Aorta (tissue), 5 donors: Measurements from ENCODE around the gene KDM2B. TPM values are rescaled to one million over a fixed set of nuclear protein-coding genes. Genes with fewer than 3 reads are reported as not detected.

ENCODE experiments used
- ATAC-seq: fragments of 200-7000 bp; cut with Tn5 transposase; one replicate; pipeline ENCODE4 v1.9.1; 2022; ENCODE audit warnings: moderate library complexity; ENCODE audit not compliant: low FRiP score
- DNase-seq, 2 donors: peaks; one replicate each; pipeline ENCODE4 v3.0.0-alpha.2; 2020
- H3K27ac ChIP-seq, 2 donors: one replicate each; pipeline ENCODE4 v1.5.1; 2013; ENCODE audit warnings: low read length in 2 of 2, mild to moderate bottlenecking in 2 of 2, moderate library complexity in 2 of 2, control low read depth in 1 of 2, inconsistent platforms in 1 of 2, low read depth in 1 of 2
- H3K27me3 ChIP-seq, 2 donors: one replicate each; pipeline ENCODE4 v1.6.1; 2013; ENCODE audit warnings: control low read depth in 1 of 2, low read length in 1 of 2, mild to moderate bottlenecking in 1 of 2, moderate library complexity in 1 of 2; ENCODE audit not compliant: insufficient read depth in 2 of 2, control insufficient read depth in 1 of 2
- H3K36me3 ChIP-seq, 2 donors: one replicate each; pipeline ENCODE4 v1.6.1; 2013; ENCODE audit warnings: control low read depth in 1 of 2, low read length in 1 of 2, mild to moderate bottlenecking in 1 of 2; ENCODE audit not compliant: insufficient read depth in 2 of 2, control insufficient read depth in 1 of 2
- H3K4me1 ChIP-seq, 2 donors: one replicate each; pipeline ENCODE4 v1.6.1; 2013; ENCODE audit warnings: low read length in 2 of 2, control low read depth in 1 of 2, mild to moderate bottlenecking in 1 of 2, moderate library complexity in 1 of 2; ENCODE audit not compliant: insufficient read depth in 2 of 2, control insufficient read depth in 1 of 2
- H3K4me3 ChIP-seq, 2 donors: one replicate each; pipeline ENCODE4 v1.5.1; 2013; ENCODE audit warnings: low read length in 2 of 2, control low read depth in 1 of 2, mild to moderate bottlenecking in 1 of 2
- H3K9me3 ChIP-seq: one replicate; pipeline ENCODE4 v1.6.1; 2013; ENCODE audit warnings: mild to moderate bottlenecking, low read length; ENCODE audit not compliant: control insufficient read depth
- WGBS, 2 donors: extraction: QIAGEN DNeasy Blood & Tissue Kit; methylation state at CpG; one replicate each; pipeline ENCODE4 v1.1.7; 2013; 5-methylcytosine and 5-hydroxymethylcytosine counted together
- intact Hi-C, 2 donors: fragments of 100-400 bp; cut with DNase I; formaldehyde crosslinking; loops; one replicate each; pipeline versions ENCODE4 v1.14.2 to v1.15.0; 2022
- polyA plus RNA-seq, 2 donors: library from polyadenylated mRNA; stranded (reverse); fragments of 200-250 nt; gene quantifications; one replicate each; pipeline ENCODE4 v1.2.3, GENCODE V29; 2013
- total RNA-seq, 2 donors: library from RNA; stranded (reverse); fragmentation: NEBNext Ultra II Directional; extraction: Animal tissue kit (Norgen Biotek cat#: 25700); gene quantifications; one replicate each; pipeline ENCODE4 v1.2.1, GENCODE V29; 2021
- donor health status: healthy with polysubstance abuse.
- donor health status: Bipolar disorder and iron deficiency.
- donor health status: DM: no; HTN: no; CAD: no.
- donor health status: DM: no; HTN: no; CAD: no.
- donor health status: DM: yes; HTN: yes; CAD: no.

Gene KDM2B
- total and polyA plus RNA-seq, 4 donors: 8.0 to 28.0 (median 14.3) TPM

DNA sequence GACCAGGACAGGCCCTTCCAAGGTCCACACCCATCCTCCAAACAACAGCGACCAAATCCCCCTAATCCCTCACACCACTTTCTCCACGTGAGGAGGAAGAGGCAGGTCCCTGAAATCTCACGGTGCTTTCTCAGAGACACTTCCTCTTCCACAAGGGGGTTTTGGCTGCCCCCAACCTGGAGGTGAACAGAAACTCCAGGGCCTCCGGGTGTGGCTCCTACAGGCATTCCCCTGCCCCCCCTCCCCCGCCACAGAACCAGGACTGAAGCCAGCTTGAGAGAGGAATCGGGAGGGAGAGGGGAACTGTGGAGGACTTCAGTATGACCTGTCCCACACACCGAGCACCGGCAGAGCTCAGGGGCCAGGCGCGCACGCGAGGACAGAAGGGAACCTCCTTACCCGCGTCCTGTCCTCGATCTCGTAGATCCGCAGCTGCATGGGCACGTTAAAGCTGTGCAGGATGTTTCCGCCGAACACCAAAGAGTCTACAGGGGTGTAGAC lies 60.2 kb downstream of the KDM2B start:
- peaks cover 0 to 2% of the 10 kb centered on the region in 2 donors for H3K36me3 ChIP-seq
- H3K27ac ChIP-seq: no peak overlapping the region
- no peaks in the 10 kb centered on the region for H3K9me3 ChIP-seq
- no peaks in the 10 kb centered on the region for H3K4me1 ChIP-seq
- DNase-seq (no peak), ATAC-seq (no peak)
- 84% methylated on average over 20 of the region's 20 CpGs for WGBS, 2 donors
- H3K4me3 ChIP-seq: no peak overlapping the region
- H3K27me3 ChIP-seq: no peaks in the 10 kb centered on the region
- intact Hi-C loops: no loop called here

- Histone ChIP-seq H3K36me3 (peaks cover 0 to 2% of the 10 kb centered on the region in 2 donors), H3K27ac (no peak overlapping the region), H3K27me3 (no peaks in the 10 kb centered on the region), H3K4me1 (no peaks in the 10 kb centered on the region), H3K9me3 (no peaks in the 10 kb centered on the region), H3K4me3 (no peak overlapping the region)
- ATAC-seq (no peak), DNase-seq (no peak)
- 93 to 94% methylated on average over 13 of the region's 13 CpGs for WGBS, 2 donors
- intact Hi-C loops: no loop called here
These were observed 60.7 kb downstream of the KDM2B start for GRCh38 chr12:121520119-121520518.

DNA sequence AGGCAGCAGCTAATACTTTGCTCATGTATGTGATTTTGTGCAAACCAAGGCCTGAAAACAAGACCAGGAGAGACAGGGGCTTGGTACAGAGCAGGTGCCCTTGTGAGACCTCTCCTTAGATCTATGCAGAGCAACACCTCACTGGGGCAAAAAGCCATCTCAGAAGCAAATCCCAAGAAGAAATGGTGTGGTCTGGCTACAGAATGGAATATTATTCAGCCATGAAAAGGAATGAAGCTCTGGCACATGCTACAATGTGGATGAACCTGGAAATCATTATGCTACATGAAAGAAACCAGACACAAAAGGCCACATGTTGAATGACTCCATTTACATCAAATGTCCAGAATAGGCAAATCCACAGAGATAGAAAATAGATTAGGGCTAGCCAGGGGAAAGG lies 61.6 kb downstream of the KDM2B start:
- no peak overlapping the region for H3K4me3 ChIP-seq
- H3K4me1 ChIP-seq: no peaks in the 10 kb centered on the region
- H3K9me3 ChIP-seq: no peaks in the 10 kb centered on the region
- H3K27me3 ChIP-seq: no peaks in the 10 kb centered on the region
- DNase-seq (no peak), ATAC-seq (no peak)
- intact Hi-C loops: no loop called here
- peaks cover 0 to 2% of the 10 kb centered on the region in 2 donors for H3K36me3 ChIP-seq
- H3K27ac ChIP-seq: no peak overlapping the region

GRCh38 chr12:121518656-121519055 lies 62.2 kb downstream of the KDM2B start:
- ATAC-seq (peak; percentile 42), DNase-seq (no peak)
- H3K27ac ChIP-seq: no peak overlapping the region
- H3K9me3 ChIP-seq: no peaks in the 10 kb centered on the region
- no peaks in the 10 kb centered on the region for H3K27me3 ChIP-seq
- 89 to 91% methylated on average over 10 of the region's 10 CpGs for WGBS, 2 donors
- peaks cover 0 to 2% of the 10 kb centered on the region in 2 donors for H3K36me3 ChIP-seq
- intact Hi-C loops: no loop called here
- H3K4me1 ChIP-seq: no peaks in the 10 kb centered on the region
- H3K4me3 ChIP-seq: no peak overlapping the region

DNA sequence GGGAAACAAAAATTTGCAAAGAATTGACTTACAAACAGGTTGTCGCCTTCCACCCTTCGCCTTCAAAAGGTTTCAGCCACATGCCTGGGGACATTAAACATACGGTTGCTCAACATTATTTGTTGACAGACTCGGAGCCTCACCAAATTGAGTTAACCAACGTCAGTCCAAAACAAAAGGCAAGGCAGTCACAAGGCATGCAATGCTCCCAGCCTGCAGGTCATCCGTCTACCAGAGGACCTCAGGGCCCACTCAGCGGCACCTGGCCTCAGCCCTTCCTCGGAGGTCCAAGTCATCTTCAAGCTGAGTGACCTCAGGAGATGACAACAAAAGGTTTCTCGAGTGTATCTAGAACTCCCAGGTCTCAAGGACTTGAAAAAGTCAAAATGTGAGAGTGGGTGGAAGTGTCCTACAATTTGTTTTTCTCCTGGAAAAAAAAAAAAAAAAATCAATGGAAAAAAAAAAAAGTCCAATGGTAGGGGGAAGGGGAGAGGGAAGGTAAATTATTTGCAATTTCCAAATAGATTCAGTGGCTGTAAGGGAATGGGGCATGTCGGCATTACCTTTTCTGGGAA lies 64.3 kb downstream of the KDM2B start:
- ATAC-seq (no peak), DNase-seq (no peak)
- intact Hi-C loops: no loop called here
- Histone ChIP-seq H3K27ac (no peak overlapping the region), H3K9me3 (no peaks in the 10 kb centered on the region), H3K4me3 (no peak overlapping the region), H3K36me3 (no peaks in the 10 kb centered on the region), H3K27me3 (no peaks in the 10 kb centered on the region), H3K4me1 (no peaks in the 10 kb centered on the region)
- WGBS, 2 donors: 96% methylated on average over 10 of the region's 10 CpGs

DNA sequence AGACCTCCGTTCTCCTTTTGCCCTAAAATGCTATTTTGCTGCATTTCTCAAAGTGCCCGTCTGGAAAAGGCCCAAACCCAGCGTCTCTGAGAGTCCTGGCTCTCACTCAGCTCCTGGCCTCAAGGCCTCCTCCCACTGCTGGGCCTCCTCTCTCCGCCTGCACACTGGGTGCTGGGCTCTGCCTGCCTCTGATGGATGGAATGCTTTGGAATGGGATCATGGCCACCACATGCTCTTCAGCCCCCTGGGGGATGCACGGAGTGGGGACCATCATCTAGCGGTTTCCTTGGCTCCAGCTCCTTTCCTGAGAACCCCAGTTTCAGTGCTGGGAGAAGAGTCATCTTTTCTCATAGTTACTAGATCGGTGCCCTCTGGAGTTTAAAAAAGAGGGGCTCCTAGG lies 65.2 kb downstream of the KDM2B start:
- 56 to 63% methylated on average over 7 of the region's 7 CpGs for WGBS, 2 donors
- Histone ChIP-seq H3K27me3 (no peaks in the 10 kb centered on the region), H3K36me3 (no peaks in the 10 kb centered on the region), H3K9me3 (no peaks in the 10 kb centered on the region), H3K4me1 (no peaks in the 10 kb centered on the region), H3K4me3 (no peak overlapping the region), H3K27ac (no peak overlapping the region)
- no peak for ATAC-seq
- intact Hi-C loops: no loop called here
- no peak for DNase-seq

DNA sequence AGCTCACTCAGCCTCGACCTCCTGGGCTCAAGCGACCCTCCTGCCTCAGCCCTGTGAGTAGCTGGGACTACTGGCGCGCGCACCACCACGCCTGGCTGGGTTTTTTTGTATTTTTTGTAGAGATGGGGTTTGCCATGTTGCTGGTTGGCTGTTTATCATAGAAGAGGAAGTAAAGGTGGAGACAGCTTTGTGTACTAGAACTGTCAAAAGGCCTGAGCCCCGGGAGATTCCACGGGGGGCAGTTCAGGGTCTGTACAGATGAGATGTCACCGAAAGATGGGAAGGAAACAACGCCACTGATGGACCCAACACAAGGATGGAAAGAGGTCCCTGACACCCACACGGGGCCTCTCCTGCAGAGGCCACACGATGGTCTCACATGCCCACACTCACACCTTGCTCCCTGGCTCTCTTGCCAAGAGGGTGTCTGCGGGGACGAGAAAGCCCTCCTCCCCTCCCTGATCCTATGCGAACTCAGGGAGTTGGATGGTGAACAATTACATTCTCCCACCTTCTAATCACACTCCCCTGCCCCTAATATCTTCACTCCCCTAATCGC lies 66.6 kb downstream of the KDM2B start:
- DNase-seq (no peak), ATAC-seq (no peak)
- WGBS, 2 donors: 83 to 85% methylated on average over 16 of the region's 16 CpGs
- Histone ChIP-seq H3K4me3 (no peak overlapping the region), H3K27ac (no peak overlapping the region), H3K9me3 (no peaks in the 10 kb centered on the region), H3K4me1 (no peaks in the 10 kb centered on the region), H3K36me3 (peaks cover 0 to under 1% of the 10 kb centered on the region in 2 donors), H3K27me3 (no peaks in the 10 kb centered on the region)
- intact Hi-C loops: no loop called here

DNA sequence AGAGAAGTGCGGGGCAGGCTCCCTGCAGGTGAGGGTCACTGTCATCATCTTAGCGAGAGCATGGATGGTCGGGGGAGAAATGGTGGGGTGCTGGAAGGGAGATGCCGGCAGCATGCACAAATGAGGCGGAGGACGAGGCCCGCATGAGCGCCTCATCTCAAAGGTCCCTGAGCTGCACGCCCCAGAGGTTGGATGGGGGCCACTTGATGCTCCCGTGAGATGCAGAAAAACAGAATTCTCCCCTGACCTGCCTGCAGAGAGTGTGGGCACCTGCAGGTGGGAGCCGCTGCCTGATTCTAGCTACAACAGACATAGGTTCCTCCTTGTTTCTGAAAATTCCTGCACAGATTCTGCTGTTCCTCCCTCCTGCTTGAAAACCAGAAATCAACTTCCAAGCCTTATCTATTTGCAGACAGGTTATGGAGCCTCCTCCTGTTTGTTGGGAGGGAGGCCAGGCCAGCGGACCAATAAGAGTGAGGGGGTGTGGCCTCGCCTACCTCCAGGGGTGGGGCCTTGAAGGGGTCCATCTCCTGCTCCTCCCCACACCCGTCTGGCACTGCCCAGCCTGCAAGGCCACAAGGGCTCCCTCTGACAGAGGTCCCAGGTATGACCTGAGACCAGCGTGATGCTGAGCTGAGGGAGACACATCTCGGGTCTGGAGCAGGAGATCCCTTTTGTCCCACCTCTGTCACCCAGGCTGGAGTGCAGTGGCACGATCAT lies 67.2 kb downstream of the KDM2B start:
- no peaks in the 10 kb centered on the region for H3K9me3 ChIP-seq
- DNase-seq (no peak), ATAC-seq (no peak)
- WGBS, 2 donors: 87 to 89% methylated on average over 17 of the region's 17 CpGs
- H3K27ac ChIP-seq: no peak overlapping the region
- no peaks in the 10 kb centered on the region for H3K27me3 ChIP-seq
- H3K36me3 ChIP-seq: peaks cover 0 to 2% of the 10 kb centered on the region in 2 donors
- no peak overlapping the region for H3K4me3 ChIP-seq
- intact Hi-C loops: no loop called here
- H3K4me1 ChIP-seq: no peaks in the 10 kb centered on the region

DNA sequence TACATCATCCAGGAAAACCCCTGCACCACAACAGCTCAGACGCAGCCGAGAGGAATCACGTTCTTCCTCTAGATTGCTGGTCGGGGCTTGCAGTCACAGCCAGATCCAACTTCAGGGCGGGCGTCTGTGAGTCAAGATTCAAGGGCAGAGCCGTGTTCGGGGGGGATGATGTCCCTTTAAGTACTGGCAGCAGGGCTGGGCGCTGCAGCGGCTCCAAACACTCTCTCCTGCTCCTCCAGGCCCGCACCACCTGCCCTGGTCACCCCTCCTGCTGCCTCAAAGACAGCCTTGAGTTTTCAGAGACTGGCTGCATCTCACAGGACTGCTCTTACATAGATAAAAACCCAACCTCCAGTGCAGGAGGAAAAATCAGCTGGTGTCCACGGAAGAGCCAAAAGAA lies 68.3 kb downstream of the KDM2B start:
- Histone ChIP-seq H3K27me3 (no peaks in the 10 kb centered on the region), H3K27ac (no peak overlapping the region), H3K9me3 (no peaks in the 10 kb centered on the region), H3K4me3 (no peak overlapping the region), H3K36me3 (peaks cover 0 to 2% of the 10 kb centered on the region in 2 donors), H3K4me1 (no peaks in the 10 kb centered on the region)
- no peak for ATAC-seq
- 64 to 78% methylated on average over 12 of the region's 12 CpGs for WGBS, 2 donors
- intact Hi-C loops: no loop called here
- DNase-seq: no peak
